GM12878 (cell line): ENCODE measurements around the gene CCDC187.

Experiments
- HDAC6 ChIP-seq: fragments of 200-600 bp; sonication (generic); IDR thresholded peaks from one replicate; pipeline ENCODE4 v1.8.0; 2017; ENCODE audit warnings: antibody characterized with exemption; ENCODE audit not compliant: unreplicated experiment
- REST ChIP-seq: IDR thresholded peaks from 2 replicates; pipeline ENCODE4 v1.6.1; 2012; ENCODE audit warnings: mild to moderate bottlenecking, low read depth, low read length
- SMAD1 ChIP-seq: fragments of 450-650 bp; IDR thresholded peaks from 2 replicates; pipeline ENCODE4 v1.6.1; 2018; ENCODE audit warnings: mild to moderate bottlenecking, low read depth; ENCODE audit not compliant: partially characterized antibody
- TAF1 ChIP-seq: IDR thresholded peaks from 2 replicates; pipeline ENCODE4 v1.6.1; 2011; ENCODE audit warnings: mild to moderate bottlenecking, low read depth, low read length, borderline replicate concordance
- USF1 ChIP-seq: IDR thresholded peaks from 2 replicates; pipeline ENCODE4 v1.6.1; 2011; ENCODE audit warnings: borderline replicate concordance, low read depth, mild to moderate bottlenecking, moderate library complexity, mixed read lengths, low read length; ENCODE audit not compliant: insufficient read depth; ENCODE audit errors: extremely low read length

GRCh38 chr9:136268735-136269134, 35.2 kb downstream of the CCDC187 start:
- TF ChIP-seq HDAC6 (no peak), REST (no peak), TAF1 (no peak), SMAD1 (no peak), USF1 (no peak)
